ENCODE data around the gene CFL1. TPM values are rescaled to one million over a fixed set of nuclear protein-coding genes. Genes with fewer than 3 reads are reported as not detected.

CFL1 gene
- total and polyA plus RNA-seq, 10 of the 15 experiments (the other 5 are each of a cell fraction or from before 2014, with no cell fraction given) = 164 to 2,994 (median 1,500) TPM

DNA sequence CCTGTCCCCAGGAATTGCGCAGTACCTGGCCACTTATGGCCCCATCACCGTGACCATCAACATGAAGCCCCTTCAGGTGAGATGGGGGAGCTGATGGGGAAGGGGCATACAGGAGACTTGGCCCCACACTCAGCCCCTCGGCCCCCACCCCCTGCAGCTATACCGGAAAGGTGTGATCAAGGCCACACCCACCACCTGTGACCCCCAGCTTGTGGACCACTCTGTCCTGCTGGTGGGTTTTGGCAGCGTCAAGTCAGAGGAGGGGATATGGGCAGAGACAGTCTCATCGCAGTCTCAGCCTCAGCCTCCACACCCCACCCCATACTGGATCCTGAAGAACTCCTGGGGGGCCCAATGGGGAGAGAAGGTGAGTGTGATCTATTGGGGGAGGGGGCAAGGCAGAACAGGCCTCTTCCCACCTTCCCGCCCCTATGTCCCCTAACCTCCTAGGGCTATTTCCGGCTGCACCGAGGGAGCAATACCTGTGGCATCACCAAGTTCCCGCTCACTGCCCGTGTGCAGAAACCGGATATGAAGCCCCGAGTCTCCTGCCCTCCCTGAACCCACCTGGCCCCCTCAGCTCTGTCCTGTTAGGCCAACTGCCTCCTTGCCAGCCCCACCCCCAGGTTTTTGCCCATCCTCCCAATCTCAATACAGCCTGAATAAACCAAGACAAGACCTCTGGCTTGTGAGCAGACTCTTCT, 25.2 kb upstream of the CFL1 start:
- no peak for ATAC-seq
- H3K9me3 ChIP-seq (replicated peaks; ENCODE audit: control insufficient read depth, insufficient read depth, low read length) = no peaks in the 10 kb centered on the region
- ChIA-PET SMC1A (ENCODE audit: uncharacterized antibody, unreplicated experiment) (interaction anchor here (0.9 to 2.5 kb wide), 4 partner anchors 9 to 108 kb away, joined by 3 to 28 read pairs (median 6); no protein-coding TSS in a partner anchor), POLR2A (interaction anchor here (1.1 to 4.0 kb wide), 3 partner anchors 9 to 51 kb away, joined by 3 to 33 read pairs (median 14); partner anchors contain the start of genes CFL1 and MUS81), CTCF (interaction anchor here (0.9 to 11.0 kb wide), 17 partner anchors 9 to 339 kb away, joined by 3 to 167 read pairs (median 22); partner anchors contain the start of genes AP5B1, CFL1, EFEMP2 and KAT5), RAD21 (ENCODE audit: unreplicated experiment) (interaction anchor here (1.0 to 4.1 kb wide), 7 partner anchors 24 to 317 kb away, joined by 3 to 40 read pairs (median 4); no protein-coding TSS in a partner anchor)
- H4K20me1 ChIP-seq (ENCODE audit: control insufficient read depth, insufficient read depth) = no peaks in the 10 kb centered on the region
- intact Hi-C loops (cut with micrococcal nuclease; ENCODE audit: unreplicated experiment) = no loop called here
- no peak overlapping the region for H3K9ac ChIP-seq (ENCODE audit: control insufficient read depth, insufficient read depth, low read length)
- H3K4me2 ChIP-seq (ENCODE audit: control insufficient read depth, insufficient read depth) = no peak overlapping the region
- in situ Hi-C loops (cut with MboI) = loop anchor here (5.0 kb wide), 1 partner anchor 104 kb away; no protein-coding TSS in a partner anchor
- TF ChIP-seq, protein P1, sequence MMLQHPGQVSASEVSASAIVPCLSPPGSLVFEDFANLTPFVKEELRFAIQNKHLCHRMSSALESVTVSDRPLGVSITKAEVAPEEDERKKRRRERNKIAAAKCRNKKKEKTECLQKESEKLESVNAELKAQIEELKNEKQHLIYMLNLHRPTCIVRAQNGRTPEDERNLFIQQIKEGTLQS (IDR thresholded peaks at IDR 0.05; ENCODE audit: borderline replicate concordance, extremely low read depth, low read depth, low read length) = no peak
- no peak for TF ChIP-seq CBX3 (IDR thresholded peaks at IDR 0.05; ENCODE audit: borderline replicate concordance, low read depth)
- TF ChIP-seq, protein P2, sequence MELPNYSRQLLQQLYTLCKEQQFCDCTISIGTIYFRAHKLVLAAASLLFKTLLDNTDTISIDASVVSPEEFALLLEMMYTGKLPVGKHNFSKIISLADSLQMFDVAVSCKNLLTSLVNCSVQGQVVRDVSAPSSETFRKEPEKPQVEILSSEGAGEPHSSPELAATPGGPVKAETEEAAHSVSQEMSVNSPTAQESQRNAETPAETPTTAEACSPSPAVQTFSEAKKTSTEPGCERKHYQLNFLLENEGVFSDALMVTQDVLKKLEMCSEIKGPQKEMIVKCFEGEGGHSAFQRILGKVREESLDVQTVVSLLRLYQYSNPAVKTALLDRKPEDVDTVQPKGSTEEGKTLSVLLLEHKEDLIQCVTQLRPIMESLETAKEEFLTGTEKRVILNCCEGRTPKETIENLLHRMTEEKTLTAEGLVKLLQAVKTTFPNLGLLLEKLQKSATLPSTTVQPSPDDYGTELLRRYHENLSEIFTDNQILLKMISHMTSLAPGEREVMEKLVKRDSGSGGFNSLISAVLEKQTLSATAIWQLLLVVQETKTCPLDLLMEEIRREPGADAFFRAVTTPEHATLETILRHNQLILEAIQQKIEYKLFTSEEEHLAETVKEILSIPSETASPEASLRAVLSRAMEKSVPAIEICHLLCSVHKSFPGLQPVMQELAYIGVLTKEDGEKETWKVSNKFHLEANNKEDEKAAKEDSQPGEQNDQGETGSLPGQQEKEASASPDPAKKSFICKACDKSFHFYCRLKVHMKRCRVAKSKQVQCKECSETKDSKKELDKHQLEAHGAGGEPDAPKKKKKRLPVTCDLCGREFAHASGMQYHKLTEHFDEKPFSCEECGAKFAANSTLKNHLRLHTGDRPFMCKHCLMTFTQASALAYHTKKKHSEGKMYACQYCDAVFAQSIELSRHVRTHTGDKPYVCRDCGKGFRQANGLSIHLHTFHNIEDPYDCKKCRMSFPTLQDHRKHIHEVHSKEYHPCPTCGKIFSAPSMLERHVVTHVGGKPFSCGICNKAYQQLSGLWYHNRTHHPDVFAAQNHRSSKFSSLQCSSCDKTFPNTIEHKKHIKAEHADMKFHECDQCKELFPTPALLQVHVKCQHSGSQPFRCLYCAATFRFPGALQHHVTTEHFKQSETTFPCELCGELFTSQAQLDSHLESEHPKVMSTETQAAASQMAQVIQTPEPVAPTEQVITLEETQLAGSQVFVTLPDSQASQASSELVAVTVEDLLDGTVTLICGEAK (IDR thresholded peaks at IDR 0.05; ENCODE audit: borderline replicate concordance) = no peak
- TF ChIP-seq FOXK2 (IDR thresholded peaks at IDR 0.05) = no peak
- no peak for TF ChIP-seq TCF12 (IDR thresholded peaks at IDR 0.05; ENCODE audit: low read depth, low read length)
- TF ChIP-seq ZNF622 (IDR thresholded peaks at IDR 0.05) = no peak
- TF ChIP-seq CREB1 (IDR thresholded peaks at IDR 0.05; ENCODE audit: low read depth) = no peak
- no peak for TF ChIP-seq TARDBP (IDR thresholded peaks at IDR 0.05; ENCODE audit: borderline replicate concordance)
- no peak for TF ChIP-seq BACH1 (IDR thresholded peaks at IDR 0.05; ENCODE audit: borderline replicate concordance)
- TF ChIP-seq WRNIP1 (IDR thresholded peaks at IDR 0.05; ENCODE audit: borderline replicate concordance, low read depth, low read length) = no peak
- no peak for TF ChIP-seq E2F4 (IDR thresholded peaks at IDR 0.05; ENCODE audit: low read depth, low read length)
- no peak for TF ChIP-seq BMI1 (IDR thresholded peaks at IDR 0.05; ENCODE audit: borderline replicate concordance)
- TF ChIP-seq CHD4 (IDR thresholded peaks at IDR 0.05) = no peak
- TF ChIP-seq NR2F1 (conservative IDR thresholded peaks at IDR 0.05) = no peak
- no peak for TF ChIP-seq ZNF207 (IDR thresholded peaks at IDR 0.05; ENCODE audit: borderline replicate concordance)
- no peak for TF ChIP-seq MEF2B (IDR thresholded peaks at IDR 0.05; ENCODE audit: partially characterized antibody, poor library complexity, severe bottlenecking)
- no peak for TF ChIP-seq CHD1 (IDR thresholded peaks at IDR 0.05; ENCODE audit: low read depth, low read length)
- TF ChIP-seq HSF1 (IDR thresholded peaks at IDR 0.05; ENCODE audit: low read depth, low read length) = no peak
- 88% methylated on average over 13 of the region's 13 CpGs for WGBS (ENCODE audit: insufficient coverage, insufficient replicate concordance, low lambda C conversion rate, missing lambda C conversion rate)
- peaks cover 14% of the 10 kb centered on the region for H3K79me2 ChIP-seq (ENCODE audit: control insufficient read depth, insufficient read depth, low read length)
- no peak overlapping the region for H3K27ac ChIP-seq (ENCODE audit: control insufficient read depth, insufficient read depth)
- no peak for DNase-seq (ENCODE audit: low read depth, low spot score)
- no TSS peak for BruUV-seq (replicated peaks)
- H2AFZ ChIP-seq (ENCODE audit: control insufficient read depth, low read depth, low read length) = no peak overlapping the region
- peaks cover 12 to 25% of the 10 kb centered on the region in 2 experiments for H3K36me3 ChIP-seq (ENCODE audit: control insufficient read depth in 2 of 2, insufficient read depth in 2 of 2, low read length in 1 of 2)
- H3K4me3 ChIP-seq = no peak overlapping the region
- peaks cover 20% of the 10 kb centered on the region for H3K4me1 ChIP-seq (ENCODE audit: control insufficient read depth, insufficient read depth, low read length)
- no peaks in the 10 kb centered on the region for H3K27me3 ChIP-seq (replicated peaks in 1 of 2; ENCODE audit: control insufficient read depth in 2 of 2, insufficient read depth in 2 of 2, low read length in 1 of 2)
- no peak for FAIRE-seq

All from GM12878 (cell line).